Stimulated activated CD4-positive, alpha-beta T cell treated with anti-CD3 and anti-CD28 coated beads, TNF-alpha, amount 100 ng/mL, for 4 hours (primary cell): ENCODE data around the gene SOST.
"Not testable (repeated sequence)": the region's sequence is repeated elsewhere in the genome, so short reads cannot be mapped to it uniquely, and the experiment has no call there.

Experiments used
- DNase-seq, 3 experiments: peaks; one replicate each; pipeline ENCODE4 v3.0.0-alpha.2; 2020; ENCODE audit warnings: low read depth in 3 of 3

Gene SOST

GRCh38 chr17:43758497-43759174 lies at the start of gene SOST:
Gene SOST (minus strand): TSS chr17:43758791. CDS start chr17:43758741, 50 bp downstream.
- DNase-seq = no peak

- DNase-seq = no peak
Measured at GRCh38 chr17:43808076-43808475, 49.5 kb upstream of the SOST start.

- DNase-seq = no peak
Measured at GRCh38 chr17:43805117-43805516, 46.5 kb upstream of the SOST start.

GRCh38 chr17:43803758-43804157 lies 45.2 kb upstream of the SOST start:
- no peak for DNase-seq

- DNase-seq = no peak
Measured at GRCh38 chr17:43801844-43802243, 43.3 kb upstream of the SOST start.

GRCh38 chr17:43800736-43801135 lies 42.1 kb upstream of the SOST start:
- no peak for DNase-seq

GRCh38 chr17:43799047-43799446 lies 40.5 kb upstream of the SOST start:
- no peak for DNase-seq

GRCh38 chr17:43798024-43798423 lies 39.4 kb upstream of the SOST start:
- DNase-seq = not testable (repeated sequence)

GRCh38 chr17:43792668-43793067 lies 34.1 kb upstream of the SOST start:
- not testable (repeated sequence) for DNase-seq

- DNase-seq = no peak
Measured at GRCh38 chr17:43791589-43791988, 33.0 kb upstream of the SOST start.

GRCh38 chr17:43790311-43790940 lies 31.8 kb upstream of the SOST start:
- no peak for DNase-seq

GRCh38 chr17:43789482-43789881 lies 30.9 kb upstream of the SOST start:
- DNase-seq = no peak

GRCh38 chr17:43788540-43788939 lies 29.9 kb upstream of the SOST start:
- no peak for DNase-seq

- DNase-seq = no peak
Measured at GRCh38 chr17:43787728-43788127, 29.1 kb upstream of the SOST start.

GRCh38 chr17:43784628-43785101 lies 26.1 kb upstream of the SOST start:
- no peak for DNase-seq

GRCh38 chr17:43784068-43784467 lies 25.5 kb upstream of the SOST start:
- DNase-seq = no peak

GRCh38 chr17:43782913-43783680 lies 24.5 kb upstream of the SOST start:
- no peak for DNase-seq

GRCh38 chr17:43780135-43780534 lies 21.5 kb upstream of the SOST start, which contains the start of gene CFAP97D1:
Gene CFAP97D1 (plus strand): TSS chr17:43780435. CDS start chr17:43780463, 28 bp downstream.
- no peak for DNase-seq

GRCh38 chr17:43779145-43780125 lies 20.8 kb upstream of the SOST start:
- DNase-seq = peak in 1 of 3 experiments; percentile 14

- DNase-seq = peak; percentile 40 to 58 (median 53)
Measured at GRCh38 chr17:43778337-43779144, 19.9 kb upstream of the SOST start, which contains the start of gene DUSP3. Gene DUSP3 (minus strand): TSS chr17:43778977. CDS start chr17:43778924, 53 bp downstream.
